ENCODE data around the gene MN1.

GRCh38 chr22:27845644-27846043 lies 44.1 kb upstream of the MN1 start:
- no peak for TF ChIP-seq GATA3 (IDR thresholded peaks at IDR 0.05; ENCODE audit: low read depth, low read length)
- no peak for TF ChIP-seq GATA2 (IDR thresholded peaks at IDR 0.05; ENCODE audit: low read depth, low read length)
